ENCODE data around the gene SV2C. TPM values are rescaled to one million over a fixed set of nuclear protein-coding genes. Genes with fewer than 3 reads are reported as not detected.

The SV2C gene
- polyA plus RNA-seq, 1 donor (not counting 4 experiments of a cell fraction or from before 2014, with no cell fraction given): 0.34 TPM

- Histone ChIP-seq H3K79me2 (ENCODE audit: control insufficient read depth, insufficient read depth, low read length) (no peaks in the 10 kb centered on the region), H3K4me3 (ENCODE audit: control insufficient read depth in 2 of 3, extremely low read depth in 1 of 3, insufficient read depth in 2 of 3, low read depth in 1 of 3, low read length in 3 of 3) (no peak overlapping the region), H3K9me3 (ENCODE audit: control insufficient read depth, low read depth, low read length) (no peaks in the 10 kb centered on the region), H3K27ac (ENCODE audit: control insufficient read depth, insufficient read depth, low read length) (no peak overlapping the region), H3K27me3 (ENCODE audit: control insufficient read depth, extremely low read depth, insufficient read depth, low read length) (peaks cover 3% of the 10 kb centered on the region), H2AFZ (ENCODE audit: control insufficient read depth, low read length) (no peak overlapping the region), H3K9ac (ENCODE audit: control insufficient read depth, extremely low read depth, insufficient read depth, low read length) (no peak overlapping the region), H3K36me3 (ENCODE audit: control insufficient read depth in 2 of 2, extremely low read depth in 1 of 2, insufficient read depth in 2 of 2, low read length in 2 of 2) (no peaks in the 10 kb centered on the region), H4K20me1 (ENCODE audit: control insufficient read depth, extremely low read depth, insufficient read depth, low read length) (no peaks in the 10 kb centered on the region), H3K4me2 (ENCODE audit: control insufficient read depth, extremely low read depth, insufficient read depth, low read depth, low read length) (no peak overlapping the region), H3K9me1 (ENCODE audit: control insufficient read depth, extremely low read depth, insufficient read depth, low read length) (no peaks in the 10 kb centered on the region), H3K4me1 (ENCODE audit: control insufficient read depth, extremely low read depth, insufficient read depth, low read length) (no peaks in the 10 kb centered on the region)
- dilution Hi-C loops (cut with MboI; ENCODE audit: extremely low pct_ligation_motif_present, low sequenced_read_pairs): no loop called here
- FAIRE-seq: no peak
- TF ChIP-seq EZH2 (IDR thresholded peaks at IDR 0.05; ENCODE audit: low read length) (no peak), CTCF (optimal IDR thresholded peaks at IDR 0.05 in 1 of 3, IDR thresholded peaks at IDR 0.05 in 1 of 3, conservative IDR thresholded peaks at IDR 0.05 in 1 of 3; ENCODE audit: extremely low read depth in 1 of 3, insufficient read depth in 2 of 3, low read length in 3 of 3) (no peak)
- no peak for DNase-seq (ENCODE audit: low read depth, low spot score)
Measured at GRCh38 chr5:76152700-76153099, 69.5 kb downstream of the SV2C start.

GRCh38 chr5:76153271-76153670 lies 70.1 kb downstream of the SV2C start:
- Histone ChIP-seq H3K27ac (ENCODE audit: control insufficient read depth, insufficient read depth, low read length) (no peak overlapping the region), H3K9me1 (ENCODE audit: control insufficient read depth, extremely low read depth, insufficient read depth, low read length) (no peaks in the 10 kb centered on the region), H3K9me3 (ENCODE audit: control insufficient read depth, low read depth, low read length) (no peaks in the 10 kb centered on the region), H4K20me1 (ENCODE audit: control insufficient read depth, extremely low read depth, insufficient read depth, low read length) (no peaks in the 10 kb centered on the region), H3K79me2 (ENCODE audit: control insufficient read depth, insufficient read depth, low read length) (no peaks in the 10 kb centered on the region), H3K36me3 (ENCODE audit: control insufficient read depth in 2 of 2, extremely low read depth in 1 of 2, insufficient read depth in 2 of 2, low read length in 2 of 2) (no peaks in the 10 kb centered on the region), H3K4me1 (ENCODE audit: control insufficient read depth, extremely low read depth, insufficient read depth, low read length) (no peaks in the 10 kb centered on the region), H3K9ac (ENCODE audit: control insufficient read depth, extremely low read depth, insufficient read depth, low read length) (no peak overlapping the region), H3K4me3 (ENCODE audit: control insufficient read depth in 2 of 3, extremely low read depth in 1 of 3, insufficient read depth in 2 of 3, low read depth in 1 of 3, low read length in 3 of 3) (no peak overlapping the region), H3K27me3 (ENCODE audit: control insufficient read depth, extremely low read depth, insufficient read depth, low read length) (peaks cover 3% of the 10 kb centered on the region), H3K4me2 (ENCODE audit: control insufficient read depth, extremely low read depth, insufficient read depth, low read depth, low read length) (no peak overlapping the region), H2AFZ (ENCODE audit: control insufficient read depth, low read length) (no peak overlapping the region)
- no peak for TF ChIP-seq CTCF (optimal IDR thresholded peaks at IDR 0.05 in 1 of 3, IDR thresholded peaks at IDR 0.05 in 1 of 3, conservative IDR thresholded peaks at IDR 0.05 in 1 of 3; ENCODE audit: extremely low read depth in 1 of 3, insufficient read depth in 2 of 3, low read length in 3 of 3)
- TF ChIP-seq EZH2 (IDR thresholded peaks at IDR 0.05; ENCODE audit: low read length): no peak
- FAIRE-seq (no peak), DNase-seq (ENCODE audit: low read depth, low spot score) (no peak)
- dilution Hi-C loops (cut with MboI; ENCODE audit: extremely low pct_ligation_motif_present, low sequenced_read_pairs): no loop called here

All from keratinocyte (primary cell).